AG09309 (cell line): ENCODE measurements around the gene ZNF692.

ENCODE experiments used
- DNase-seq: peaks from one replicate; pipeline ENCODE4 v3.0.0-alpha.2; 2010; ENCODE audit warnings: low read depth
- H3K4me3 ChIP-seq: 2 replicates; pipeline ENCODE4 v1.5.1; 2011; ENCODE audit warnings: mild to moderate bottlenecking, low read depth, low read length, moderate library complexity; ENCODE audit not compliant: control insufficient read depth
- CTCF ChIP-seq: IDR thresholded peaks from 2 replicates; pipeline ENCODE4 v1.5.1; 2011; ENCODE audit warnings: mild to moderate bottlenecking, low read depth, low read length, inconsistent platforms; ENCODE audit not compliant: insufficient read depth, control insufficient read depth; ENCODE audit errors: missing control alignments

The ZNF692 gene, protein sequence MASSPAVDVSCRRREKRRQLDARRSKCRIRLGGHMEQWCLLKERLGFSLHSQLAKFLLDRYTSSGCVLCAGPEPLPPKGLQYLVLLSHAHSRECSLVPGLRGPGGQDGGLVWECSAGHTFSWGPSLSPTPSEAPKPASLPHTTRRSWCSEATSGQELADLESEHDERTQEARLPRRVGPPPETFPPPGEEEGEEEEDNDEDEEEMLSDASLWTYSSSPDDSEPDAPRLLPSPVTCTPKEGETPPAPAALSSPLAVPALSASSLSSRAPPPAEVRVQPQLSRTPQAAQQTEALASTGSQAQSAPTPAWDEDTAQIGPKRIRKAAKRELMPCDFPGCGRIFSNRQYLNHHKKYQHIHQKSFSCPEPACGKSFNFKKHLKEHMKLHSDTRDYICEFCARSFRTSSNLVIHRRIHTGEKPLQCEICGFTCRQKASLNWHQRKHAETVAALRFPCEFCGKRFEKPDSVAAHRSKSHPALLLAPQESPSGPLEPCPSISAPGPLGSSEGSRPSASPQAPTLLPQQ

GRCh38 chr1:248858891-248859889 lies at the start of gene ZNF692:
Gene ZNF692 (minus strand): TSS chr1:248859085. CDS start chr1:248858309, 776 bp downstream.
- H3K4me3 ChIP-seq, result peak within 1 kb of the TSS; percentile 78
- DNase-seq, result peak; percentile 75
- TF ChIP-seq CTCF, result no peak

DNA sequence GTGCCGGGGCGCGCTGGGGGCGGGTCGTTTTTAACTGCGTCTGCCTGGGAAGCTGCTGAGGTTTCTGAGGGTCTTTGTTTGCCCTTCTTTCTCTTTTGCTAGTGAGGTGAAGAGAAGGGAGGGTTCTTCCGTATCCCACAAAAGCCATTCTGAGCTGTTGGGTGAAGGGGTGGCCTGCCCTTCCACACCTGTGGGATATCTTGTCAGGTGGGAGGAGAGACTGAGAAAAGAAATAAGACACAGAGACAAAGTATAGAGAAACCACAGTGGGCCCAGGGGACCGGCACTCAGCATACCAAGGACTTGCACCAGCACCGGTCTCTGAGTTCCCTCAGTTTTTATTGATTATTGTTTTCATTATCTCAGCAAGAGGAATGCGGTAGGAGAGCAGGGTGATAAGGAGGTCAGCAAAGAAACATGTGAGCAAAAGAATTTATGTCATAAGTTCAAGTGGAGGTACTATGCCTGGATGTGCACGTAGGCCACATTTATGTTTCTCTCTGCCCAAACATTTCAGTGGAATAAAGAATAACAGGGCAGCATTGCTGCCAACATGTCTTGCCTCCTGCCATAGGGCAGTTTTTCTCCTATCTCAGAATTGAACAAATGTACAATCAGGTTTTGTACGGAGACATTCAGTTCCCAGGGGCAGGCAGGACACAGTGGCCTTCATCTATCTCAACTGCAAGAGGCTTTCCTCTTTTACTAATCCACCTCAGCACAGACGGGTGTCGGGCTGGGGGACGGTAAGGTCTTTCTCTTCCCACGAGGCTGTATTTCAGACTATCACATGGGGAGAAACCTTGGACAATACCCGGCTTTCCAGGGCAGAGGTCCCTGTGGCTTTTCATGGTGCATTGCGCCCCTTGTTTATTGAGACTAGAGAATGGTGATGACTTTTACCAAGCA lies 48.1 kb upstream of the ZNF692 start:
- peak overlapping the region; percentile 77 for H3K4me3 ChIP-seq
- no peak for DNase-seq
- no peak for TF ChIP-seq CTCF

- peak within 1 kb of the TSS; percentile 77 for H3K4me3 ChIP-seq
- DNase-seq, result peak; percentile 63
- TF ChIP-seq CTCF, result peak; percentile 77
These were observed 47.3 kb upstream of the ZNF692 start, which contains the start of gene PGBD2 for GRCh38 chr1:248906009-248906752. Gene PGBD2 (plus strand): TSS chr1:248906235. CDS start chr1:248913863, 7,628 bp downstream.

- TF ChIP-seq CTCF, result no peak
- no peak for DNase-seq
- peak overlapping the region; percentile 58 for H3K4me3 ChIP-seq
These were observed 46.8 kb upstream of the ZNF692 start for GRCh38 chr1:248905662-248906008.

GRCh38 chr1:248904437-248905216 lies 45.7 kb upstream of the ZNF692 start:
- no peak for TF ChIP-seq CTCF
- no peak overlapping the region for H3K4me3 ChIP-seq
- DNase-seq, result no peak
